ENCODE measurements around the gene BAZ2B.

- TF ChIP-seq, protein P1, sequence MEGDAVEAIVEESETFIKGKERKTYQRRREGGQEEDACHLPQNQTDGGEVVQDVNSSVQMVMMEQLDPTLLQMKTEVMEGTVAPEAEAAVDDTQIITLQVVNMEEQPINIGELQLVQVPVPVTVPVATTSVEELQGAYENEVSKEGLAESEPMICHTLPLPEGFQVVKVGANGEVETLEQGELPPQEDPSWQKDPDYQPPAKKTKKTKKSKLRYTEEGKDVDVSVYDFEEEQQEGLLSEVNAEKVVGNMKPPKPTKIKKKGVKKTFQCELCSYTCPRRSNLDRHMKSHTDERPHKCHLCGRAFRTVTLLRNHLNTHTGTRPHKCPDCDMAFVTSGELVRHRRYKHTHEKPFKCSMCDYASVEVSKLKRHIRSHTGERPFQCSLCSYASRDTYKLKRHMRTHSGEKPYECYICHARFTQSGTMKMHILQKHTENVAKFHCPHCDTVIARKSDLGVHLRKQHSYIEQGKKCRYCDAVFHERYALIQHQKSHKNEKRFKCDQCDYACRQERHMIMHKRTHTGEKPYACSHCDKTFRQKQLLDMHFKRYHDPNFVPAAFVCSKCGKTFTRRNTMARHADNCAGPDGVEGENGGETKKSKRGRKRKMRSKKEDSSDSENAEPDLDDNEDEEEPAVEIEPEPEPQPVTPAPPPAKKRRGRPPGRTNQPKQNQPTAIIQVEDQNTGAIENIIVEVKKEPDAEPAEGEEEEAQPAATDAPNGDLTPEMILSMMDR (IDR thresholded peaks at IDR 0.05) = no peak
- no peak for TF ChIP-seq POLR2A (IDR thresholded peaks at IDR 0.05)
These were observed 44.9 kb upstream of the BAZ2B start for GRCh38 chr2:159661286-159661685.

All from adrenal gland (tissue), 5 donors.